ENCODE results near the gene OGFOD2.

OGFOD2 gene

DNA sequence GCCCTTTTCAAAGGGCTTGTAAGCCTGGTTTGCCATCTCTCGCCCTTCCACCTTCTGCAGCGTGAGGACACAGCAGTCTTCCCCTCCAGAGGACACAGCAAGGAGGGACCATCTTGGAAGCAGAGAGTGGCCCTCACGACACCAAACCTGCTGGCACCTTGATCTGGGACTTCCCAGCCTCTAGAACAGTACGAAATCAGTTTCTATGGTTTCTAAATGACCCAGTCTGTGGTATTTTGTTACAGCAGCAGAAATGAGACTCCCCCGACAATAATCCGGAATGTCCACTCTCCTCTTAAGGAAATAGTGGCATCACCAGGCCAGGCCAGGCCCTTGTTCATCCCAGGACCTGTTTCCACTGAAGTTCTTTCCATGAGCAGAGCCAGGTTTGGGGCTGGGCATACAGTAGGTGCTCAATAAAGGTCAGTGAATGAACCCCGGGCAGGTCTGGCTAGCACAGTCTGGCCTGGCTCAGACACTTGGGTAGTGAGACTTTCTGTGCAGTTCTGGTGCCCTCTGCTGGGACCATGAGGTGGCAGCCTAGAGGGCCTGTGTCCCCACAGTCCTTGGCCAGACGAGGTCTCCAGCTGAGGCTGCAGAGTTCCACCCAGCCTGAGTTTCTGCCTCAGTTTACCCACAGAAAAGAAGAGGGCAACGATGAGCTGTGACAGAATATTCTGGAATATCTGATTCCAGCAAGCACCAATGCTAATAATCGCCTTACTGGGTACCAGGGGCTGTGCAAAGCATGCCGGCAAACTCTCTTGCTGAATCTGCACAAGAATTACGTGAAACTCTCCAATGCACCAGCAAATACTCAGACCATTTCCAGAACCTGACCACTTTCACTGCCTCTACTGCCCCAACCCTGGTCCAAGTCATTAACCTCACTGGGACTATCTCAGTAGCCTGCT is 22.8 kb upstream of the OGFOD2 start:
- DNase-seq, result peak; percentile 5

DNA sequence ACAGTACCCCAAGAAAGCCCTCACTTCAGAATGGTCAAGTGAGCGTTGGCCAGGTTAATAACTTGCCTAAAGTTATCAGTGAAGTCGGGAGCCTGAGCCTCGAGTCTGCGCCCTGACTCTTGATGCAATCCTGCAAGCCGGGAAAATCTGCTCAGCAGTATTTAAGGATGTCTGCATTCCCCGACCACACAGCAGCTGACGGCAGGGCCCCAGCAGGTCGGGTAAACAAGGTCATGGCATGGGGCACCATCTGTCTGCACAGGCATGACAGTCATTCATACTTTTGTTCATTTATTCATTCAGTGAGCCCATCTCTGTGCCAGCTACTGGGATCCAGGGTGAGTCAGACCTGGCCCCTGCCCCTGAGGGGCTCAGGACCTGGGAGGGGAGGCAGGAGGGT is 19.9 kb upstream of the OGFOD2 start:
- DNase-seq, result no peak

DNA sequence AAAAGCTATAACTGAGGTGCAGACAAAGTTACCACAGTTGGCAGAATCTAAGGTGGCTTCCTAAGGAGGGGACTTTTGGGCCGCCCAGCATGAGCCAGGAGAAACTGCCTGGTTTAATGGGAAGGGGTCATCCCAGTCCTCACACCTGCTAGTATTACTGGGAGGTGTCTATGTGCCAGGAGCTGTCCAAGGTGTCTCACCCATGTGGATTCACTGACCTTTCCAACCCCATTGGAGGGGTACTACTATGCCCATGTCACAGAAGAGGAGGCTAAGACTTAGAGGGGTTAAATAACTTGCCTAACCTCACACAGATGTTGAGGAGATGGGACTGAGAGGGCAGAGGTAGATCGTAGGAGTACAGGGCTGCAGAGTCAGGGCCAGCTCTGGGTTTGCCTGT is 19.0 kb upstream of the OGFOD2 start:
- DNase-seq, result no peak

DNA sequence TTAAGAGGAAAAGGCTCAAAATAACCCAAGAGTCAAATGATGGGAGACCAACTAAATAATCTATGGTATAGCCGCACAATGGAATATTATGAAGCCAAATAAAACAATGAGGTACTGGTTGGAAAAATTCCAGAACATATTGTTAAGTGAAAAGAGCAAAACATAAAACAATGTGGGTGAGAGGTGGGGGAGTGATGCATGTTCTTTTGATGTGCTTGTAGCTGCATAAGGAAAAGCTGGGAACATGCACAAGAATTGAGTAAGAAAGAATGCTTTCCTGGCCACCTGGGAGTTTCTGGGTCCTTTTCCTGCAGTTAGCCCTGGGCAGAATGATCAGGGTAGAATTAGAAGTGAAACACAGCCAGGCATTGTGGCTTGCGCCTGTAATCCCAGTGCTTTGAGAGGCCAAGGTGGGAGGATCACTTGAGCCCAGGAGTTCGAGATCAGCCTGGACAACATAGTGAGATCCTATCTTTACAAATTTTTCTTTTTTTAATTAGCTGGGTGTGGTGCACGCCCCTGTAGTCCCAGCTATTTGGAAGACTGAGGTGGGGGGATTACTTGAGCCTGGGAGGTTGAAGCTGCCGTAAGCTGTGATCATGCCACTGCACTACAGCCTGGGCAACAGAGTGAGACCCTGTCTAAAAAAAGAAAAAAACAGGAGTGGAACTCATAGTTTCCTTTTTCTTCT is 16.7 kb upstream of the OGFOD2 start:
- DNase-seq, result no peak

DNA sequence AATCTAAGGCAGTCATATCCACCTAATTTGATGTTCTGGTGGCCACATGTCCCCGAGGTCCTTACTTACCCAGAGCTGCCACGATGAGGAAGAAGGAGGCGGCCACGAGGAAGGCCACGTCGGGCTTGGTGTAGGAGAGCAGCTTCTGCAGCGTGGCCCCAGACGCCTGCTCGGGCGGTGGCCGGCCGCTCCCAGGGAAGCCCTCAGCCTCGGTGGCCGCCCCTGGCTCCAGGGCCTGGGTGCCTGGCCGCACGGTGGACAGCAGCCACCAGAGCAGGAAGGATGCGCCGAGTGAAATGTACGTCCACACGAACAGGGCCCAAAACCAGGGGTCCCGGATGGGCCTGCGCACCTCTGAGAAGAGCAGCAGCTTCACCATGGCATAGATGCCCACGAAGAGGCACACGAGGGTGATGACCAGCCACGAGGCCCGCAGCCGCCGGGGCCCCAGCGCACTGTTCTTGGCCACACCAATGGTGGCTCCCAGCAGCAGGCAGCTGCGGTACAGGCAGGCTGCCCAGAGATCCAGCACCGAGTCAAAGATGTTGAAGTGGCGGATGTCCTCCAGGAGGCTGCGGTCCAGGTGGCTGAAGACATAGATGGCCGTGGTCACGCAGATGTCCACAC is 15.4 kb upstream of the OGFOD2 start:
- DNase-seq, result no peak

DNA sequence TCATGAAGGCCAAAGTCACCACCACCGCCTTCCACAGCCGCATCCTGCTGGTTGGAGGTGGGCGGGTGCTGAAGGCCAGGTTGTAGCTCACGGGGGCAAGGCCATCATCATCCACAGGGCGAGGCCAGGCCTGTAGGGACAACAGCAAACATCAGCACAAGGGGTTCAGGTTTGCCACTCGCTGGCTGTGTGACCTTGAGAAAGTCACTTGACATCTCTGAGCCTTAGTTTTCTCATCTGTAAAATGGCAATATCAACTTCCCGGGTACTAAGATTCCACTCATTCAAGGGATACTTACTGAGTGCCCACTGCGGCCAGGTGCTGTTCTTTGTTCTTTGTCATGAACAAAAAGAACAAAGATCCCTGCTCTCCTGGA is 14.9 kb upstream of the OGFOD2 start:
- no peak for DNase-seq

DNA sequence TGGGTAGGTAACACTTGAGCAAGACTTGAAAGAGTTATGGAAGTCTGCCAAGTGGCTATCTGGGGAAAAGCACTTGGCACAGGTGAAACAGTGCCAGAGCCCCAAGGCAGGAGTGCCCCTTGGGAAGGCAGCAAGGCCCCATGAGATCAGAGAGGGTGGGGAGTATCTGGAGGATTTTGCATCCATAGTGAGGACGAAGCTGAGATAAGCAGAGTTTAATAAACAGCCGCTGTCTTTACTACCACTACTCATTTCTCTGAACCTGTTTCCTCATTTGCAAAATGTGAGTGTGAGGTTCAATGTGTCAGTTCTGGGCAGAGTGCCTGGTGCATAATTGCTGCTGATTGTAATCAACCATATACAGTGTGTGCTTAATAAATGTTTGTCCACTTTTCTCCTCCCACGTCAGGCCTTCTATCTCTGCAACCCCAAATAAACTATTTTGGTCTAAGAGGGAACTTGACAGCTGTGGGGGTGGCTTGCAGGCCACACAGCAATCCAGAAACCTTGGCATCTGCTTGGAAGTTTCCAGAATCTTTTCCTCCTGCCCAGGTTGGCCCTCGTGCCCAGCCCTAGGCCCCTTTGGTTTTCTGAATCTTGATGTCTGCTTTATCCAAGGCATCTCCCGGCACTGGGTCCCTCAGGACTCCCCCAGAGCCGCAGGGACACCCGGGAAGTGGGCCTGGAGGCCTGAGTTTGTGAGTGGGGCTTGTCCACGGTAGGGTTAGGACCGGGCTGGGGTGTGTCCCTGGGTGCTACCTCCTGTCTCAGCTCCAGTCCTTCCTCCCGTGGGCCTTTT is 13.3 kb upstream of the OGFOD2 start:
- no peak for DNase-seq

DNA sequence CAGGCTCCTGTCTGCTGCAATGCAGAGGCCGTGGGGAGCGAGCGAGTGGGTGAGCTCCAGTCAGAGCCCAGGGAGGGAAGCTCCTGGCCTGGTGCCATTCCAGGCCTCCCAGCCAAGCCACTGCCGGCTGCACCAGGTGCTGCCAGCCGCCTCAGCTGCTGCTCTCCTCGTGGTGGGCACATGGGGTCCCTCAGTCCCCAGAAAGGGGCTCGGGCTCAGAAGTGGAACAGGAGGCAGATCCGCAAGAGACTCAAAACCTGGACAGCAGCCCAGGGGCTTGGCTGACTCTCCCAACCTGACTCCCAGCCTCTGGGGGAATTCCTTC is 11.1 kb upstream of the OGFOD2 start:
- no peak for DNase-seq

DNA sequence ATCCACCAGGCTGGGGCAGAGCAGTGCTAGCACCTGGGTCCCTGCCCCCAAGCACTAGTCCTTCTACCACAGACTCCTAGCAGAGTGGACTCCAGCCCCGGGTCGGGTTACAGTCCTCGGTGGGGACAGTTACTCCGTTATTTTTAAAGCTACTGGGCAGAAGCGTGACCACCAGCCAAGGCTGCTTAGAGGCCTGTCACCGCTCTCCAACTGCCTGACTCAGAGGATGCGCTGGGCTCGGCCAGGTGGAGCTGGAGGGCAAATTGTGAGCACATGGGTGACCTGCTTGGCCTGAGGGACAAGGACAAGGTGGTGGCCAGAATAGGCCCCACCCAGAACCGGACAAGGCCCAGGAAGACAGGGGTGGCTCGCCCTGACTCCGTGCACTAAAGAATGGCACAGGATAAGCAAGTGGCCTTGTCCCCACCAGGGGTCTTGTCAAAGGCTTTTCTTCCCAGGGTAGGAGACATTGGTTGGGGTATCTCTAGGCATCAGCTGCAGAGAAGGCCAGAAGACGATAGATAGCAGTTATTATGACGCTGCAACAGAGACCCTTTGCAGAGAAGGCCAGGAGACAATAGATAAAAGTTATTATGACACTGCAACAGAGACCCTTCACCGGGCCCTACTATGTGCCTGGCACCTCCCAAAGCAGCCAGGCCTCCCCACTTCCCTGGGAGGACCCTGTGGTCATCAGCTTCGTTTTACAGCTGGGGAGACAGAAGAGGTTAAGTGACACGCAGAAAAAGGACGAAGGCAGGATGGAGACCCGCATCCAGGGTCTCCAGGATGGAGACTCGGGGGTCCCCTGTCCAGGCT is 10.4 kb upstream of the OGFOD2 start:
- DNase-seq, result no peak

DNA sequence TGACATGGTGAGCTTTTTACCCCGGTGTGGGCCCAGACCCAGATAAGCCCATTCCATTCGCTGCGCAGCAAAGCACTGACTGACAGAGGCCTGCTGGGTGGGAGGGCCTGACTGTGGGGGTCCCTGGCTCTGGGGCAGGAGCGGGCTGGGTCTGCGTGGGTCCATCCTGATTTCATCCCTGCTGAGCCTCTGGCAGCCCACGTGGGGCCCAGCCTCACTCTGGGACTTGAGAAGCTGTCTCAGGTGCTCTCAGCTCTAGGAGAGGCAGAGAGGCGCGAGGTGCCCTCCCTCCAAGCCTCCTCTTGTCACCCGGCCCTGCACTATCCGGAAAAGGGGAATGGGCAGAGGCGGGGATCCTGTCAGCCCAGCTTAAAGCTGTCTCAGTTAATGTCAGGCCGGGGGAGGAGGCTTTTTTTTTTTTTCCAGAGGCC is 9.7 kb upstream of the OGFOD2 start:
- DNase-seq, result no peak

DNA sequence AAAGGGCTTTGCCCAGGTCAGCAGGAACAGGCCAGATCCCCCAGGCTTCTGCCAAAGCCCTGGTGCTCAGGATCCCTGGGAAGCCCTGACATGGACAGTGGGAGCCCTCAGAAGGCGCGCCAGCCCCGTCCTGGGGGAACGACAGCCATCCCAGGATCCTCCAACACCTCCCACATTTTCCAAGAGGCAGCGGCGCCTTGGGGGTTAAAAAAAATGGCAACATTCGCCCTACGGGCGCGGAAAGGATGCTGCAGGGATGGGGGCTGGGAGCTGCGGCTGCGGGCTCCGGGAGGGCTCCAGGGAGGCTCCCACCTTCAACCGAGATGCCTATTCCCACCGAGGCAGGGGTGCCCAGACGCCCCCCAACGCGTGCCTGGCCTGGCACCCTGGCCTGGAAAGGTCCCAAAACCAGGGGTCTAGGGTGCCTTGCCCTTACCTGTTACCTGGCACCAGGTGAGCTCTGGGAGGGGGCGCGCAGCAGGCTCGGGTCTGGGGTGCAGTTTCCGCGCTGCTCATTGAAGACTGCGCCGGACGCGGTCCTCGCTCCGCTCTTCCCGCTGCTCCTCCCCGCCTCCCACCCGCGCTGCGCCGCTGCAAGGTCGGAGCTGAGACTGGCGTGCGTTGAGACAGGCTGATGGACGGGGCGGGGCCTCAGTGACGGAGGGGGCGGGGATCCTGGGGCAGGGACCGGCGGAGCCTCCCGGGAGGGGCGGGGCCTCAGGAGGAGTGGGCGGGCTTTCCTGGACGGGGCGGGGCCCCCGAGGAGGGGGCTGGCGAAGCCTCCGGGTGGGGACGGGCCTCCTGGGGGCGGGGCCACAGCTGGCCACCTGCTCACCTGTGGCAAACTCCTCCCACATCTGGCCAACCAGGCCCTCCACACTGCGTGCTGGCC is 8.9 kb upstream of the OGFOD2 start, which contains the start of gene ABCB9:
ABCB9 (minus strand) TSS at position 613 of the 892 bp plus-strand sequence. CDS start 6,228 bp downstream, outside the sequence.
- peak; percentile 49 for DNase-seq

DNA sequence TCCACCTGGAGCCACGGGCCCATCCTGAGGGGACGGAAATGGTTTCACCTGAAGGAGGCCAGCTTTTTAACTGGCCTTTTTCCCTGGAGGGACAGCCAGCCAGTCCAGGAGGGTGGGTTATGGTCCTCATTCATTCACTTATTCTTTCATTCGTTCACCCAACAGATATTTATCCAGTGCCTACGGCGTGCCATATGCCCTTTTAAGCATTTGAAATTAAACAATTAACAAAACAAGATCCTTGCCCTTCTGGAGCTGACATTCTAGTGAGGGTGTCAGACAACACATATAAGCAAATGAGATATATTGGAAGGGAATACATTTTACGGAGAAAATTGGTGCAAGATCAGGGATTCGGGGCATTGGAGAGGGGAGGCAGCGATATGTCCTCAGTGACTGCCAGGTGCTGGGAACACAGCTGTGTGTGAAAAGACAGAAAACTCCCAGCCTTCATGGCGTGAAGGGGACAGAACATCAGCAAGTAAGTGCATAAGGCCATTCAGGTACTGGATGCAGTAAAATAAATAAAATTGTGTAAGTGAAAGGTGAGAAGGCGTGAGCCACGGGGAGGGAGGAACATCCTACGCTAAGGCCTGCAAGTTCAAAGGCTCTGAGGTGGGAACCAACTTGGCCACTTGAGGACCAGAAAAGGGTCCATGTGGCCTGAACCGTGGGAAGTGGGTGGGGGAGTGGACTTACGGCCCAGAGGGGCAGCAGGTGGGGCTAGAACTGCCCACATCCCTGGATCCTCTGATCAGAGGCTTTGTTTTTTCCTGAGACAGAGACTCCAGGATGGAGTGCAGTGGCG is 8.1 kb upstream of the OGFOD2 start:
- DNase-seq, result no peak

DNA sequence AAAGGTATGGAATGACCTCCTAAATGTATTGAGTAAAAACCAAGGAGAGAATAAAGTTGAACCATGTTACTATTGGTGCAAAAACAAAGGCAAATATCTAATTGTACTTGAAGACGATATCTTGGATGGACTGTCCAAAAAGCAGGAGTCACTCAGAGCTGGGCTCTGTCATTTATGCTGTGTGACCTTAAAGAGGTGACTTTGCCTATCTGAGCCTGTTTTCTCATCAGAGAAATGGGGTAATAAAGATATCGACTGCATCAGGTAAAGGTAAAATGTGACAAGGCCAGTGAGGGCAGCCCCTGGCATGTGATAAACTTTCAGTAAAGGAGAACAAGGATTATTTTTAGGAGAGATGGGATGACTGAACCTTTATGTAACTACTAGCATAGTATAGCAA is 6.9 kb upstream of the OGFOD2 start:
- no peak for DNase-seq

DNA sequence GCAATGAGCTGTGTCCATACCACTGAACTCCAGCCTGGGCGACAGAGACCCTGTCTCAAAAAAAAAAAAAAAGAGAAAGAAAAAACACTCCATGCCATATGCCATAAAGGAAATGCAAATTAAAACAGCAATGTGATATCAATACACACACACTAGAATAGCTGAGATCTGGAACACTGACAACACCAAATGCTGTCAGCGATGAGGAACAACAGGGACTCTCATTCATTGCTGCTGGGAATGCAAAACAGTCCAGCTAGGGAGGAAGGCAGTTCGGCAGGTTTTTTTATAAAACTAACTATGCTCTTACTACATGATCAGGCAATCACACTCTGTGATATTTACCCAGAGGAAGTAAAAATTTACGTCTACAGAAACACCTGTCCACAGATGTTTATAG is 5.4 kb upstream of the OGFOD2 start:
- DNase-seq, result no peak

DNA sequence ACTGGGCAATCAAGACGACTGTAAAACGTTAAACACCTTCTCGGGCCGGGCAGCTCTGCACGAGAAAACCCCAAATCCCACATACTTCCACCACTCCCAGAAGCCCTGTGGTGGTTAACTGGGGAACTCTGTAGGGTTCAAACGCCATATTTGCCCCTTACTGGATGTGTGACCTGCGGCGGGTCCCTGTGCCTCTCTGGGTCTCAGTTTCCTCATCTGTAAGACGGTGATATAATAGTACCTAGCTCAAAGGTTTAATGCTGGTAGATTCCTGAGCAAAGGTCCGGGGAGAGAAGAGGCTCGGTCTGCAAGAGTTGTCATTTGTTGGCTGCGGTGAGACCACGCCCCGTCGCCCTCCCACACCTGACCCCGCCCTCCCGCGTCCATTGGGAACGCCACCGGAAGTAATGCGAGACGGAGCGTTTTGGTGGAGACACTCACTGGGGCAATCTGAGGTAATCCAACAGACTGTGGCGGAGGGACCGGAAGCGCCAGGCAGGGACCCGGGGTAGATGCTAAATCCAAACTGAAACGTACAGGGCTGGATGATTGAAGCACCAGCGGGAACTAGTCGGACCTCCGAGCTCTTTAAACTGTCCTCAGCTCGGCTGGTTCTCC is 661 bp upstream of the OGFOD2 start:
- peak; percentile 91 for DNase-seq

DNA sequence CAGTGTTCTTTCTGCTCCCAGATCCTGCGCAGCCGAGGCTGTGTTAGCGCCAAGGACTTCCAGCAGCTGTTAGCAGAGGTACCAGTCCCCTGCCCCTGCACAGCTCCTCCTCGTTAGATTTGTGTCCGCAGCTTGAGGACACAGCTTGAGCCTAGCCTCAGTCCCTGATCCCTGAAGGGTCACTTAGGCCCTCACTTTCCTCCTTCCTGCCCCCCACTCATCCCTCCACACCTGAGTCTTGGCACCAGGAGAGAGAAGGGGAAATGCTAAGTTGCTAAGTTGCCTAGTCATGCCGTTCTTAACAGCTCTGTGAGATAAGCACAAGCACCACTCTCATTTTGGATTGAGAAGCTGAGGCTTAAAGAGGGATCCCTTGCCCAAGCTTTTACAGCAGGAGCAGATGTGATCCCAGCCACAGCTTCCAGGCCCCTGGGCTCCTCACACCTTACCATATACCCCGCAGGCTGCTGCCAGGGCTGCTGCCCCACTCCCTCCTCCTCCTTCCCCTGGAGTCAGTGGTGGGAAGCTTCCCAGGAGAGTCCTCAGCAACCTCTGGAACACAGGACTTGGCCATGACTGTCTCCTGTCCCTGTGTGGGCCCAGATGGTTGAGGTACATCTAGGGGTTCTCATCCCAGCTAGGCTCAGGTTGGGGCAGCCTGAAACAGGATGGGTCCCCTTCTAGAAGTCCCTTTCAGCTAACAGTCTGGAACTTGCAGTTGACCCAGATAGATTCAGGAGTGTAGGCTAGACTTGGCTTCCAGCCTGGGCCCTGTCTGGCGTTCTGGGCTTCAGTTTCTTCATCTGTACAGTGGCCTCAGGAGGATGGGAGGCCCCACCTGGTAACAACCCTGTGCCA is 975 bp downstream of the OGFOD2 start:
- DNase-seq, result no peak

DNA sequence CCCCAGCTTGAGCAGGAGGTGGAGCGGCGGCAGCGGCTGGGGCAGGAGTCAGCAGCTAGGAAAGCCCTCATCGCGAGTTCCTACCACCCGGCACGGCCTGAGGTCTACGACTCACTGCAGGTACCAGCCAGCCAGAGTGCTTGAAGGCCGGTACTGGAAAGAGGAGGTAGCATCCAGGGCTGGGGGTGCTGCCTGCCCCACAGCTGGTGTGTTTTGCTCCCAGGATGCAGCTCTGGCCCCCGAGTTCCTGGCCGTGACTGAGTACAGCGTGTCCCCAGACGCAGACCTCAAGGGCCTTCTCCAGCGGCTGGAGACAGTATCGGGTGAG is 1.6 kb downstream of the OGFOD2 start:
- no peak for DNase-seq

DNA sequence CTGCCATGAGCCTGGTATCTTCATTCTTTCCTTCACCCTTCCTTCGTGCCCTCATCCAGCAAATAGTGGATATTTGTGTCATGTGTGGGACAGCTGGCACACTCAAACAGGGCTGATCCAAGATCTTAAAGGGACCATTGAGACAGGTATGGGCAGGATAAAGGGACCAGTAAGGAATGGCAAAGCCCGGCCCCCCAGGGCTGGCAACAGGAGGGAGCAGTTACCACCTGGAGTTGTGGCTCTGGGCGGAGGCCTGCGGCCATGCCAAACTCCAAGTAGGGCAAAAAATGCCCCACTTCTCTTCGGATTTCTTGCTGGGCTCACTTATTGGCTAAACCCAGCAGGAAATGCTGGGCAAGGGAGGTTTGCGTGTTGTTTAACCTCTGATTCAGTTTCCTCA is 2.1 kb downstream of the OGFOD2 start:
- DNase-seq, result no peak
